ENCODE results near the gene GCDH.
A peak's percentile ranks its signal among the peaks of the same experiment; 100 is the strongest.
"Not testable (repeated sequence)": the region's sequence is repeated elsewhere in the genome, so short reads cannot be mapped to it uniquely, and the experiment has no call there.

GCDH gene

GRCh38 chr19:12872941-12873890, 17.7 kb upstream of the GCDH start:
- DNase-seq = peak; percentile 52

GRCh38 chr19:12873891-12874745, 16.8 kb upstream of the GCDH start:
- DNase-seq = no peak

DNA sequence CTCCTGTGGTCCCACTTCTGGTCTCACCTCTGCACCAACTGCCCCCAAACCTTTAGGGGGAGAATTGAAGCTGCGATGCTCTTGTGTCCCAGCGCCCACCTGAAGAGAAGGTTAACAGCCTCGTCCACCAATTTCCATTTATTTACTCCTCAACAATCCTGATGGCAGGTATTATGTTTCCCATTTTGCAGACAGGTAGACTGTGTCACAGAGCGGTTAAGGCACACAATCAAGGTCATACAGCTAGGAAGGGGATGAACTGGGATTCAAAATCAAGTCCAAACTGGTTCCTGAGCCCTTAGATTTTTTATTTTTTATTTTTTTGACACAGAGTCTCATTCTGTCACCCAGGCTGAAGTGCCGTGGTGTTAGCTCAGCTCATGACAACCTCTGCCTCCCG, 15.9 kb upstream of the GCDH start:
- DNase-seq = no peak

- DNase-seq = no peak
These were observed 10.3 kb upstream of the GCDH start for GRCh38 chr19:12880551-12881171.

DNA sequence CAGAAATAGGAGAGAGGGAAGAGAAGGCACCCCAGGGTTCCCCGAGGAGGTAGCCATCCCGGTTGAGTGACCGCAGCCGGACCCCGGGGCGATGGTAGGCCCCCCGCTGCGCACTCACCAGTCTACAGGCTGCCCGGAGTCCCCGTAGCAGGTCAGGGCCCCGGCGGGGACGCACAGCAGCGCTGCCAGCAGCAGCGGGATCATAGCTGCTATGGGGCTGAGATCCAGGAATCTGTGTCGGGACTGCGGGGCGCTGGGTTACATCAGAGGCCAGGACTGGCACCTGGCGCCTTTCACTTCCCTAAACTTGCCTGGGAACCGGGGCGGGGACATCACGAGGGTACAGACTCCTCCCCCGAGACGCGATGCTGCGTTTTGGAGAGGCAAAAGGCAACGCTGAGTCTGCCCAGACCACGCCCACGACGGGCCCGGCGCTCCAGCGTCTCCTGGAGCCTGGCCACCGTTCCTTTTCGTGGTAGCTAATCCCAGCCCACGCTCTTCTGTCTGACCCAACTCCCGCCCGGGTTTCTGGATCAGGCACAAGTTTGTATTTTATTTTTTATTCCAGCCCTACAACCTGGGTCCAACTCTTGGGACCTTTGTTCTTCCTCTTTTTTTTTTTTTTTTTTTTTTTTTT, 9.7 kb upstream of the GCDH start, which contains the start of gene DNASE2:
DNASE2 (minus strand) TSS at position 278 of the 637 bp plus-strand sequence; CDS start at position 204, 74 bp downstream.
- peak; percentile 87 for DNase-seq

- DNase-seq = no peak
These were observed 8.4 kb upstream of the GCDH start for GRCh38 chr19:12882589-12882988.

- DNase-seq = no peak
These were observed 6.8 kb upstream of the GCDH start for GRCh38 chr19:12884202-12884601.

DNA sequence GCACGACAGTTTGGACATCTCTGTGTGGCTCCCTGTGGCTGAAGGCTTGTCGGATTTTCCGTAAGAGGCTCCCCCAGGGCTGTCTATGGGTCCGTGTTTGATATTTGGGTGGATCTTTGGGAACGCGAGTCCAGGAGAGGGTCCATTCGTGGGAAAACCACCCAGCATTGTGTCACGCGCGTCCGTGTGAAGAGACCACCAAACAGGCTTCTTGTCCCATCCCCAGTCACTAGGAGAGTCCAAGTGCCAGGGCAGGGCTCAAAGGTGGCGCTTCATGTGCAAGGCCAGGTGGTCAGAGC, 6.4 kb upstream of the GCDH start:
- no peak for DNase-seq

DNA sequence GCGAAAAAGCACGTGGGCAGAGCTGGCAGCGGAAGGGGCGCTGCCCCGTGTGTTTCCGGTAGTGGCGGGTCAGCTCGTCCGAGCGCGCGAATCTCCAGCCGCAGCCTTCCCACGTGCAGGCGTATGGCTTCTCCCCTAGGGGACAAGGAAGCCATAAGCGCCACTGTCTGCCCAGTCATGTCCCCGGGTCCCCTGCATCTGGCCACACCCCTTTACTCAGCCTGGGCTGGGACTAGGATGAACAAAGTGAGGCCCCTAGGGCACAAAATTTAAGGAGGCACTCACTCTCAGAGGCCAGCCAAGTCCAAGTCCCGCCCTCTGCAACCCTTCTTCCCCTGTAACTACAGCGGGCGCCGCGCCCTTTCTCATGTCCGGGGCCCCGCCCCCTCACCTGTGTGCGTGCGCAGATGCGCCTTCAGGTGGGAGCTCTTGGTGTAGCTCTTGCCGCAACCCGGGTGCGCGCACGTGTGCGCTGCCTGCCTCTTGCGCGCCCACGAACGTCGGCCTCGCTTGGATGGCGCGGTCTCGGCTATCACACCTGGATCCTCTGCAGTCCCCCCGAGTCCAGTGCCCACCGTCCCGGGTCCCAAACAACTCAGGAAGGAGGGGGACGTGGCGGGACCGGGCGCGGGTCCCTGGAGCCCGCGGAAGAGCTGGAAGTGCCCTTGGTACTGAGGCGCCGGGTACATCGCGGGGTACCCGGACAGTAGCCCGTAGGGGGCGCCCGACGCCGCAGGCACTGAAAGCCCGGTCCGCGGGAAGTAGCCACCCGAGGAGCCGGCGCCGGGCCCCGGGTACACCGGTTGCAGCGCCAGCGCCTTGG, 5.8 kb upstream of the GCDH start:
- peak; percentile 52 for DNase-seq

DNA sequence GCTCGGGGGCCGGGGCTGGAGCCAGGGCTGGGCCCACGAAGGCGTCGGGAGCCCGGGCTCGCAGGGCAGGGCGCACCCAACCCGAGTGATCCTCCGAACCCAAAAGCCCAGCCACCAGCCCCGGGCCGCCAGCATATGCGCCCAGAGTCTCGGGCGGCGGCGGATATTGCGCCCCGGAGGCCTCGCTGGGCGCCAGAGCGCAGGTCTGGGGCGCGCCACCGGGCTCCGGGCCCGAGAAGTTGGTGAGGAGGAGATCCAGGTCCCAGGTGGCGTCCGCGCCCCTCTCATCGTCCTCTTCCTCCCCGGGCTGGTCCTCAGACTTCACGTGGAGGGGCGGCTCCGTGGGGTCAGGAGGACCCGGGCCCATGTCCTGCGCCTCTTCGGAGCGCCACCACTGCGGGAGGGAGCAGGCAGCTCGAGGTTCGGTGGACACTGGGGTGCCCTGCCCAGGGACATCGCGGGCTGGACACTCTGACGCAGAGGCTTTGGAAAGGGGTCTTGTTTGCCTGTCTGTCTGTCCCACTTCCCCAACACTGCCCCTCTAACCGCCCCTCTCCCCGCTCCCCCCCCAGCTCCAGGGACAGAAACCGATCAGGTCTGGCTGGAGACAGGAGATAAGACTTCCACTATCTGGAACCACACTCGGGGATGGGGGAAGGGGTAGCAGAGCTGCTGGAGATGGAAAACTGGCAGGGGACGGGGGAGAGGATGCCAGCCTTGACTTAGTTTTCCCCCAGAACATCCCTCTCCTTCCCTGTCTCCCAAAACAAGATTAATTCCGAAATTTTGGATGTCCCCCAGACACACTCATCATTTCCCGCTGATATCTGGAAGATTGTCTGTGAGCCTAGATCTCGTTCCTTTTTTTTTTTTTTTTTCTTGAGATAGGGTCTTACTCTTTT, 5.0 kb upstream of the GCDH start:
- no peak for DNase-seq

GRCh38 chr19:12886651-12886968, 4.3 kb upstream of the GCDH start:
- no peak for DNase-seq

GRCh38 chr19:12886969-12887747, 3.8 kb upstream of the GCDH start, which contains the start of gene KLF1:
KLF1 (minus strand) TSS chr19:12887201; CDS start chr19:12887140, 61 bp downstream.
- DNase-seq = no peak

DNA sequence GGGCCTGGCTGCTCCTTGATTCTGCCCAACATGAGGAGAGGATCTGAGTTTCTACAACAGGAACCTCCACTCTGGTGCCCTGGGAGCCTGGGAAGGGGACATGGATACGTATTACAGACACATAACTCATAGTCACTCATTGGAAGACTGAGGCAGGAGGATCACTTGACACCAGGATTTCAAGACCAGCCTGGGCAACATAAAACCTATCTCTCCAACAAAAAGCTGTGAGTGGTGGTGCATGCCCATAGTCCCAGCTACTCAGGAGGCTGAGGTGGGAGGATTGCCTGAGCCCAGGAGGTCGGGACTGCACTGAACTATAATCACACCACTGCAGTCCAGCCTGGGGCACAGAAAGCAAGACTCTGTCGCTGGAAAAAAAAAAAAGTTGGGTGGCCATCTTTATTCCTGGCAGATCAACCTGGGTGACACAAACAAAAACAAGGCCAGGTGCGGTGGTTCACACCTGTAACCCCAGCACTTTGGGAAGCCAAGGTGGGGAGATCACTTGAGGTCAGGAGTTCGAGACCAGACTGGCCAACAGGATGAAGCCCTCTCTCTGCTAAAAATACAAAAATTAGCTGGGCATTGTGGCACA, 2.9 kb upstream of the GCDH start:
- no peak for DNase-seq

DNA sequence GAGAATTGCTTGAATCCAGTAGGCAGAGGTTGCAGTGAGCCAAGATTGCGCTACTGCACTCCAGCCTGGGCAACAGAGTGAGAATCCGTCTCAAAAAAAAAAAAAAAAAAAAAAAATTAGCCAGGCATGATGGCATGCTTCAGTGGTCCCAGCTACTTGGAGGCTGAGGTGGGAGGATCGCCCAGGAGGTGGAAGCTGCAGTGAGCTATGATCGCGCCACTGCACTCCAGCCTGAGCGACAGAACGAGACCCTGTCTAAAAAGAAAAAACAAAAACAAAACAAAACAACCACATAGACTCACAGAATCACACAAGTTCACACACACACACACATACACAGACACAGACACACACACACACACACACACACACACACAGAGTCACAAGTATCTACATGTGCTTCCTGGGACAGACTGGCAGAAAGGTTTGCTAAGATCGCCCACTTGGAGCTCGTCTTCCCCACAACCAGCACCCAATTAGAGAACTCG, 617 bp upstream of the GCDH start:
- DNase-seq = not testable (repeated sequence)

- DNase-seq = no peak
These were observed 627 bp downstream of the GCDH start for GRCh38 chr19:12891553-12892021.

DNA sequence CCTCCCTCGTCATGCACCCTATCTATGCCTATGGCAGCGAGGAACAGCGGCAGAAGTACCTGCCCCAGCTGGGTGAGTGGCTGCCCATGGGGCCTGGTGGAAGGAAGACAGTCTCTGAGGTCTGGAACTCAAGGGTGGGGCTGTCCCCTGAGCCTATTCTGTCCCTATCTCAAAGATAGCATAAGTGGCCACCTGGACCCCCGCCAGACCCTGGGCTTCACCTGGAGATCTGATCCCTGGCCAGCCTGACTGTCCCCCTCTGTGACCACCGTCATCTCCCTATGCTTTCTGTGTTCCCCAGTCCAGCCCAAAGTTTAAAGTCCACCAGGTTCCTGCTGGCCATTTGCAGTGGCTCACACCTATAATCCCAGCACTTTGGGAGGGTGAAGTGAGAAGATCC, 2.6 kb downstream of the GCDH start:
- DNase-seq = no peak

GRCh38 chr19:12896460-12896859, 5.5 kb downstream of the GCDH start:
- no peak for DNase-seq

DNA sequence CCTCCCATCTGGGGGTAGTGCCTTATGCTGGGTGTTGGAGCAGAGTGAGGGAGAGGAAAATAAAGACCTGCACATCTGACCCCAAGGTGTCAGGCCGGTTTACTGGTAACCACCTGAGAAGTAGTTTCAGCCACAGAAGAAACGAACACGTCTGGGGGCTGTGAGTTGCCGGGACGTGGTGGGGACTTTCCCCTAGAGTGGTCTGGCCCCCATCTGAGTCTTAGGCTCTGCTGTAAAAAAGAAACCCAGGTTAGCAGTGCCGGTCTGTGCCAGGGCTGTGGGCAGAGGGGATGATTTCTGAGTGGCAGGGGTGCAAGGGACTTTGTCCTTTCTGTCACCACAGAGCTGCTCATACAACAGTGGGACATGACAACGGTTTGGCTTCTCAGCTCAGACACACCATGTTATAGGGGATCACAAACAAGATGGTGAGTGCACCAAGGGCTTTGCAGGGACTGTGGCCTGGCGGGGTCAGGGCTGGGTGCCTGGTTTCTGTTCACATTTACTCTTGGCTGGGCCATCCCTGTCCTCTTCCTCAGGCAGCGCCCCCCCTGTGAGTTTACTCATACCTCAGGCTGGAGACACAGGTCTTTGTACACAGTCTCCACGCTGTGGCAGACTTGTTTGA, 9.0 kb downstream of the GCDH start:
- no peak for DNase-seq

DNA sequence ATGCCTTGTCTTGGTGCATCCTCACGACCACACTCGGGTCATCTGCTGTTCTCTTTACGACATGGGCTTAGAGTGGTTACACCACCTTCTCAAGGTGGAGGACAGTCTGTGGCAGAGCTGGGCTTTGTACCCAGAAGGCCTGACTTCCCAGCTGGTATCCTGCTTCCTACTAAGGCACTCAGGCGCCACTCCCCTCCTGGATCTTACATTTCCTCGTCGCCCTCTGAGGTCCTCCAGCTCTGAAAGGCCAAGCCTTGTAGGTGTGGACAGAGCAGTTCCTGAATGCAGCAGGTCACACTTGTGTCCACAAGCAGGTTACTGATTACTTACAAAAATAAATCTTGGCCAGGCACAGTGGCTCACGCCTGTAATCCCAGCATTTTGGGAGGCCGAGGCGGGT, 16.2 kb downstream of the GCDH start:
- no peak for DNase-seq
